OCI-LY1 (cell line): ENCODE measurements around the gene C1QTNF3.

Experiments
- H2AFZ ChIP-seq: fragments of 200-600 bp; sonication (generic), shearing (Covaris generic); 2 replicates; pipeline ENCODE4 v1.6.0; 2014; ENCODE audit warnings: antibody characterized with exemption, mild to moderate bottlenecking, low read length
- H3F3A ChIP-seq: fragments of 200-600 bp; sonication (generic), shearing (Covaris generic); 2 replicates; pipeline ENCODE4 v1.6.0; 2014; ENCODE audit warnings: mild to moderate bottlenecking, antibody characterized with exemption, low read length, moderate library complexity; ENCODE audit not compliant: insufficient read depth
- H3K27ac ChIP-seq: fragments of 200-600 bp; sonication (generic); 2 replicates; pipeline ENCODE4 v1.5.1; 2014; ENCODE audit warnings: low read length, mixed run types, mild to moderate bottlenecking, low read depth; ENCODE audit not compliant: poor library complexity, severe bottlenecking
- H3K27me3 ChIP-seq: fragments of 200-600 bp; sonication (generic); 2 replicates; pipeline ENCODE4 v1.6.0; 2014; ENCODE audit warnings: antibody characterized with exemption, mild to moderate bottlenecking, low read length, moderate library complexity; ENCODE audit not compliant: insufficient read depth
- H3K36me3 ChIP-seq: fragments of 200-600 bp; sonication (generic); 2 replicates; pipeline ENCODE4 v1.6.1; 2014; ENCODE audit warnings: mild to moderate bottlenecking, antibody characterized with exemption, low read length, moderate library complexity, mixed read lengths; ENCODE audit not compliant: insufficient read depth
- H3K4me1 ChIP-seq: fragments of 200-600 bp; sonication (generic); 2 replicates; pipeline ENCODE4 v1.5.1; 2014; ENCODE audit warnings: mild to moderate bottlenecking, low read length, moderate library complexity; ENCODE audit not compliant: insufficient read depth, severe bottlenecking
- H3K4me2 ChIP-seq: fragments of 200-600 bp; sonication (generic), shearing (Covaris generic); 2 replicates; pipeline ENCODE4 v1.6.1; 2014; ENCODE audit warnings: low read length
- H3K4me3 ChIP-seq: fragments of 200-600 bp; sonication (generic); 2 replicates; pipeline ENCODE4 v1.5.1; 2014; ENCODE audit warnings: low read length, low read depth, mild to moderate bottlenecking, mixed read lengths; ENCODE audit not compliant: poor library complexity, severe bottlenecking
- H3K79me2 ChIP-seq: fragments of 200-600 bp; shearing (Covaris generic); 2 replicates; pipeline ENCODE4 v1.6.1; 2016; ENCODE audit warnings: mixed run types, low read length, mixed read lengths; ENCODE audit not compliant: insufficient read depth
- H3K9ac ChIP-seq: fragments of 200-600 bp; sonication (generic), shearing (Covaris generic); 2 replicates; pipeline ENCODE4 v1.6.1; 2014; ENCODE audit warnings: mild to moderate bottlenecking, low read length, mixed read lengths
- H3K9me2 ChIP-seq: fragments of 200-600 bp; sonication (generic), shearing (Covaris generic); 2 replicates; pipeline ENCODE4 v1.6.1; 2014; ENCODE audit warnings: low read depth, mild to moderate bottlenecking, low read length, mixed read lengths
- H3K9me3 ChIP-seq: fragments of 200-600 bp; shearing (Covaris generic); 2 replicates; pipeline ENCODE4 v1.6.1; 2014; ENCODE audit warnings: low read length, mixed read lengths
- H4K20me1 ChIP-seq: fragments of 200-600 bp; sonication (generic), shearing (Covaris generic); 2 replicates; pipeline ENCODE4 v1.6.0; 2016; ENCODE audit warnings: mild to moderate bottlenecking, low read length; ENCODE audit not compliant: insufficient read depth
- CTCF ChIP-seq: fragments of 200-600 bp; sonication (generic), shearing (Covaris generic); IDR thresholded peaks from 2 replicates; pipeline ENCODE4 v1.5.1; 2017; ENCODE audit warnings: mild to moderate bottlenecking, antibody characterized with exemption, low read length, moderate library complexity, mixed read lengths
- EZH2 ChIP-seq: fragments of 200-600 bp; sonication (generic), shearing (Covaris generic); IDR thresholded peaks from 2 replicates; pipeline ENCODE4 v1.8.0; 2017; ENCODE audit warnings: borderline replicate concordance, mixed run types, mild to moderate bottlenecking, antibody characterized with exemption, low read length, moderate library complexity, mixed read lengths

C1QTNF3 gene

GRCh38 chr5:34045996-34046395 is 3.0 kb upstream of the C1QTNF3 start:
- H3K4me3 ChIP-seq, result no peak overlapping the region
- H2AFZ ChIP-seq, result no peak overlapping the region
- H4K20me1 ChIP-seq, result no peaks in the 10 kb centered on the region
- H3K9me3 ChIP-seq, result no peaks in the 10 kb centered on the region
- no peaks in the 10 kb centered on the region for H3F3A ChIP-seq
- H3K9me2 ChIP-seq, result no peaks in the 10 kb centered on the region
- no peaks in the 10 kb centered on the region for H3K36me3 ChIP-seq
- no peak overlapping the region for H3K9ac ChIP-seq
- H3K79me2 ChIP-seq, result no peaks in the 10 kb centered on the region
- H3K27ac ChIP-seq, result no peak overlapping the region
- no peak overlapping the region for H3K4me2 ChIP-seq
- peaks cover 7% of the 10 kb centered on the region for H3K4me1 ChIP-seq
- H3K27me3 ChIP-seq, result no peaks in the 10 kb centered on the region
- TF ChIP-seq EZH2 (no peak), CTCF (no peak)

GRCh38 chr5:34045023-34045422 is 2.0 kb upstream of the C1QTNF3 start:
- Histone ChIP-seq H2AFZ (no peak overlapping the region), H3K27me3 (no peaks in the 10 kb centered on the region), H3K4me1 (peaks cover 7% of the 10 kb centered on the region), H3K9me3 (no peaks in the 10 kb centered on the region), H3K79me2 (no peaks in the 10 kb centered on the region), H3K4me3 (no peak overlapping the region), H3K9me2 (no peaks in the 10 kb centered on the region), H3K27ac (no peak overlapping the region), H3K36me3 (no peaks in the 10 kb centered on the region), H3F3A (no peaks in the 10 kb centered on the region), H3K4me2 (no peak overlapping the region), H3K9ac (no peak overlapping the region), H4K20me1 (no peaks in the 10 kb centered on the region)
- no peak for TF ChIP-seq EZH2
- no peak for TF ChIP-seq CTCF

GRCh38 chr5:34042321-34042720 is 692 bp downstream of the C1QTNF3 start:
- Histone ChIP-seq H3K79me2 (no peaks in the 10 kb centered on the region), H3K9ac (no peak overlapping the region), H2AFZ (no peak overlapping the region), H3F3A (no peaks in the 10 kb centered on the region), H4K20me1 (no peaks in the 10 kb centered on the region), H3K9me2 (no peaks in the 10 kb centered on the region), H3K4me2 (no peak overlapping the region), H3K9me3 (no peaks in the 10 kb centered on the region), H3K4me3 (no peak overlapping the region), H3K4me1 (peaks cover 7% of the 10 kb centered on the region), H3K27ac (no peak overlapping the region), H3K36me3 (no peaks in the 10 kb centered on the region), H3K27me3 (no peaks in the 10 kb centered on the region)
- no peak for TF ChIP-seq EZH2
- TF ChIP-seq CTCF, result no peak
